OCI-LY1 (cell line): Measurements from ENCODE around the gene POLR1B.

Source experiments
- H2AFZ ChIP-seq: fragments of 200-600 bp; sonication (generic), shearing (Covaris generic); 2 replicates; pipeline ENCODE4 v1.6.0; 2014; ENCODE audit warnings: antibody characterized with exemption, mild to moderate bottlenecking, low read length
- H3F3A ChIP-seq: fragments of 200-600 bp; sonication (generic), shearing (Covaris generic); 2 replicates; pipeline ENCODE4 v1.6.0; 2014; ENCODE audit warnings: mild to moderate bottlenecking, antibody characterized with exemption, low read length, moderate library complexity; ENCODE audit not compliant: insufficient read depth
- H3K27ac ChIP-seq: fragments of 200-600 bp; sonication (generic); 2 replicates; pipeline ENCODE4 v1.5.1; 2014; ENCODE audit warnings: low read length, mixed run types, mild to moderate bottlenecking, low read depth; ENCODE audit not compliant: poor library complexity, severe bottlenecking
- H3K27me3 ChIP-seq: fragments of 200-600 bp; sonication (generic); 2 replicates; pipeline ENCODE4 v1.6.0; 2014; ENCODE audit warnings: antibody characterized with exemption, mild to moderate bottlenecking, low read length, moderate library complexity; ENCODE audit not compliant: insufficient read depth
- H3K36me3 ChIP-seq: fragments of 200-600 bp; sonication (generic); 2 replicates; pipeline ENCODE4 v1.6.1; 2014; ENCODE audit warnings: mild to moderate bottlenecking, antibody characterized with exemption, low read length, moderate library complexity, mixed read lengths; ENCODE audit not compliant: insufficient read depth
- H3K4me1 ChIP-seq: fragments of 200-600 bp; sonication (generic); 2 replicates; pipeline ENCODE4 v1.5.1; 2014; ENCODE audit warnings: mild to moderate bottlenecking, low read length, moderate library complexity; ENCODE audit not compliant: insufficient read depth, severe bottlenecking
- H3K4me2 ChIP-seq: fragments of 200-600 bp; sonication (generic), shearing (Covaris generic); 2 replicates; pipeline ENCODE4 v1.6.1; 2014; ENCODE audit warnings: low read length
- H3K4me3 ChIP-seq: fragments of 200-600 bp; sonication (generic); 2 replicates; pipeline ENCODE4 v1.5.1; 2014; ENCODE audit warnings: low read length, low read depth, mild to moderate bottlenecking, mixed read lengths; ENCODE audit not compliant: poor library complexity, severe bottlenecking
- H3K79me2 ChIP-seq: fragments of 200-600 bp; shearing (Covaris generic); 2 replicates; pipeline ENCODE4 v1.6.1; 2016; ENCODE audit warnings: mixed run types, low read length, mixed read lengths; ENCODE audit not compliant: insufficient read depth
- H3K9ac ChIP-seq: fragments of 200-600 bp; sonication (generic), shearing (Covaris generic); 2 replicates; pipeline ENCODE4 v1.6.1; 2014; ENCODE audit warnings: mild to moderate bottlenecking, low read length, mixed read lengths
- H3K9me2 ChIP-seq: fragments of 200-600 bp; sonication (generic), shearing (Covaris generic); 2 replicates; pipeline ENCODE4 v1.6.1; 2014; ENCODE audit warnings: low read depth, mild to moderate bottlenecking, low read length, mixed read lengths
- H3K9me3 ChIP-seq: fragments of 200-600 bp; shearing (Covaris generic); 2 replicates; pipeline ENCODE4 v1.6.1; 2014; ENCODE audit warnings: low read length, mixed read lengths
- H4K20me1 ChIP-seq: fragments of 200-600 bp; sonication (generic), shearing (Covaris generic); 2 replicates; pipeline ENCODE4 v1.6.0; 2016; ENCODE audit warnings: mild to moderate bottlenecking, low read length; ENCODE audit not compliant: insufficient read depth
- CTCF ChIP-seq: fragments of 200-600 bp; sonication (generic), shearing (Covaris generic); IDR thresholded peaks from 2 replicates; pipeline ENCODE4 v1.5.1; 2017; ENCODE audit warnings: mild to moderate bottlenecking, antibody characterized with exemption, low read length, moderate library complexity, mixed read lengths
- EZH2 ChIP-seq: fragments of 200-600 bp; sonication (generic), shearing (Covaris generic); IDR thresholded peaks from 2 replicates; pipeline ENCODE4 v1.8.0; 2017; ENCODE audit warnings: borderline replicate concordance, mixed run types, mild to moderate bottlenecking, antibody characterized with exemption, low read length, moderate library complexity, mixed read lengths

Gene POLR1B

GRCh38 chr2:112541315-112542122 is 746 bp upstream of the POLR1B start:
- Histone ChIP-seq H3F3A (no peaks in the 10 kb centered on the region), H3K79me2 (peaks cover 40% of the 10 kb centered on the region), H3K4me1 (peaks cover 28% of the 10 kb centered on the region), H3K4me3 (peak overlapping the region; percentile 87), H3K9me2 (no peaks in the 10 kb centered on the region), H3K27ac (peak overlapping the region; percentile 85), H3K36me3 (peaks cover 10% of the 10 kb centered on the region), H4K20me1 (no peaks in the 10 kb centered on the region), H3K4me2 (peak overlapping the region; percentile 92), H3K9ac (peak overlapping the region; percentile 78), H2AFZ (no peak overlapping the region; the same call in 1 of the 2 replicates), H3K9me3 (no peaks in the 10 kb centered on the region), H3K27me3 (no peaks in the 10 kb centered on the region)
- TF ChIP-seq EZH2 = no peak
- no peak for TF ChIP-seq CTCF

- TF ChIP-seq EZH2 (no peak), CTCF (no peak)
- Histone ChIP-seq H2AFZ (no peak overlapping the region), H3K9me3 (no peaks in the 10 kb centered on the region), H3K36me3 (peaks cover 25% of the 10 kb centered on the region), H4K20me1 (no peaks in the 10 kb centered on the region), H3K27me3 (no peaks in the 10 kb centered on the region), H3K9ac (peak overlapping the region; percentile 78), H3K79me2 (peaks cover 40% of the 10 kb centered on the region), H3K4me2 (peak overlapping the region; percentile 92), H3F3A (no peaks in the 10 kb centered on the region), H3K4me3 (peak overlapping the region; percentile 87), H3K9me2 (no peaks in the 10 kb centered on the region), H3K4me1 (peaks cover 28% of the 10 kb centered on the region), H3K27ac (peak overlapping the region; percentile 85)
Measured at GRCh38 chr2:112542984-112543661, 858 bp downstream of the POLR1B start.

- TF ChIP-seq EZH2 (no peak), CTCF (no peak)
- H3K27ac ChIP-seq = no peak overlapping the region
- H4K20me1 ChIP-seq = no peaks in the 10 kb centered on the region
- H2AFZ ChIP-seq = no peak overlapping the region
- H3K27me3 ChIP-seq = no peaks in the 10 kb centered on the region
- H3K79me2 ChIP-seq = peaks cover 40% of the 10 kb centered on the region
- peaks cover 19% of the 10 kb centered on the region for H3K4me1 ChIP-seq
- no peaks in the 10 kb centered on the region for H3K9me2 ChIP-seq
- H3K4me3 ChIP-seq = no peak overlapping the region
- H3K9ac ChIP-seq = no peak overlapping the region
- no peak overlapping the region for H3K4me2 ChIP-seq
- peaks cover 67% of the 10 kb centered on the region for H3K36me3 ChIP-seq
- H3K9me3 ChIP-seq = no peaks in the 10 kb centered on the region
- H3F3A ChIP-seq = no peaks in the 10 kb centered on the region
Measured at GRCh38 chr2:112547333-112547732, 5.1 kb downstream of the POLR1B start.
